Caco-2 (cell line): Measurements from ENCODE around the gene IQSEC1. TPM values are rescaled to one million over a fixed set of nuclear protein-coding genes. Genes with fewer than 3 reads are reported as not detected.

Source experiments
- BruUV-seq: library from RNA; stranded (reverse); fragments of 400-500 nt; replicated peaks from 2 replicates; lab custom pipeline; 2021; lab: Mats Ljungman, UMichigan
- CTCF ChIA-PET: fragments of 300-600 bp; sonication (Branson Sonifier 250); formaldehyde crosslinking; loops from one replicate; lab custom pipeline; 2022; ENCODE audit warnings: antibody characterized with exemption; lab: Charles Lee
- POLR2A ChIA-PET: fragments of 300-600 bp; sonication (Branson Sonifier 250); formaldehyde crosslinking; loops from one replicate; lab custom pipeline; 2022; ENCODE audit warnings: antibody characterized with exemption; lab: Charles Lee
- DNase-seq, 2 experiments: peaks; one replicate each; pipeline versions ENCODE4 v3.0.0 to v3.0.0-alpha.2; 2020 to 2022
- H3K27me3 ChIP-seq: replicated peaks from 2 replicates; pipeline ENCODE4 v1.6.0; 2011; ENCODE audit warnings: low read length; ENCODE audit not compliant: control insufficient read depth, insufficient read depth
- H3K36me3 ChIP-seq: 2 replicates; pipeline ENCODE4 v1.5.1; 2011; ENCODE audit warnings: low read length; ENCODE audit not compliant: control insufficient read depth, insufficient read depth
- H3K4me1 ChIP-seq: fragments of 250-450 bp; sonication (Bioruptor Pico); 2 replicates; pipeline ENCODE4 v1.5.1; 2020; ENCODE audit warnings: mild to moderate bottlenecking
- H3K4me3 ChIP-seq: 2 replicates; pipeline ENCODE4 v1.5.1; 2011; ENCODE audit warnings: low read depth, mild to moderate bottlenecking, control low read depth, low read length
- H3K9me3 ChIP-seq: fragments of 250-450 bp; sonication (Bioruptor Pico); 2 replicates; pipeline ENCODE4 v1.5.1; 2020; ENCODE audit warnings: mild to moderate bottlenecking, moderate library complexity
- H3K27ac Mint-ChIP-seq: one replicate; pipeline ENCODE4 v1.8.0; 2022; ENCODE audit warnings: mixed read lengths; ENCODE audit not compliant: unreplicated experiment
- H3K27me3 Mint-ChIP-seq: one replicate; pipeline ENCODE4 v1.8.0; 2022; ENCODE audit warnings: mixed read lengths; ENCODE audit not compliant: insufficient read depth, unreplicated experiment
- H3K36me3 Mint-ChIP-seq: one replicate; pipeline ENCODE4 v1.8.0; 2022; ENCODE audit warnings: mild to moderate bottlenecking, mixed read lengths; ENCODE audit not compliant: insufficient read depth, unreplicated experiment
- H3K4me1 Mint-ChIP-seq: one replicate; pipeline ENCODE4 v1.8.0; 2022; ENCODE audit warnings: low read depth, mixed read lengths; ENCODE audit not compliant: unreplicated experiment
- H3K4me3 Mint-ChIP-seq: one replicate; pipeline ENCODE4 v1.8.0; 2022; ENCODE audit warnings: mild to moderate bottlenecking, moderate library complexity, mixed read lengths; ENCODE audit not compliant: unreplicated experiment
- H3K9me3 Mint-ChIP-seq: one replicate; pipeline ENCODE4 v1.8.0; 2022; ENCODE audit warnings: mixed read lengths; ENCODE audit not compliant: unreplicated experiment
- intact Hi-C: fragments of 100-400 bp; cut with micrococcal nuclease; formaldehyde crosslinking; loops from one replicate; pipeline ENCODE4 v1.10.0; 2022; ENCODE audit not compliant: unreplicated experiment
- total RNA-seq: library from RNA; stranded (reverse); gene quantifications from 2 replicates; pipeline ENCODE4 v1.2.3, GENCODE V29; 2022
- TF ChIP-seq, protein P1 (sequence below), 2 experiments: fragments of 200-600 bp in 1 of 2; IDR thresholded peaks; 1 replicate in 1 of 2; 2 replicates in 1 of 2; pipeline versions ENCODE4 v1.5.1 to v1.8.0; 2011 to 2022; ENCODE audit warnings: antibody characterized with exemption in 1 of 2, control low read depth in 1 of 2, inconsistent platforms in 1 of 2, low read depth in 1 of 2, low read length in 1 of 2, mild to moderate bottlenecking in 1 of 2, moderate library complexity in 1 of 2; ENCODE audit not compliant: insufficient read depth in 1 of 2, severe bottlenecking in 1 of 2, unreplicated experiment in 1 of 2

Gene IQSEC1
- total RNA-seq, 1 experiment from 2014 or later, result 40.0 TPM

- DNase-seq, result no peak
- peaks cover 6% of the 10 kb centered on the region for H3K4me1 Mint-ChIP-seq
- Histone ChIP-seq H3K4me3 (no peak overlapping the region), H3K4me1 (peaks cover 8% of the 10 kb centered on the region; the same call in 1 of the 2 replicates), H3K36me3 (no peaks in the 10 kb centered on the region), H3K9me3 (no peaks in the 10 kb centered on the region), H3K27me3 (no peaks in the 10 kb centered on the region)
- TF ChIP-seq, protein P1, sequence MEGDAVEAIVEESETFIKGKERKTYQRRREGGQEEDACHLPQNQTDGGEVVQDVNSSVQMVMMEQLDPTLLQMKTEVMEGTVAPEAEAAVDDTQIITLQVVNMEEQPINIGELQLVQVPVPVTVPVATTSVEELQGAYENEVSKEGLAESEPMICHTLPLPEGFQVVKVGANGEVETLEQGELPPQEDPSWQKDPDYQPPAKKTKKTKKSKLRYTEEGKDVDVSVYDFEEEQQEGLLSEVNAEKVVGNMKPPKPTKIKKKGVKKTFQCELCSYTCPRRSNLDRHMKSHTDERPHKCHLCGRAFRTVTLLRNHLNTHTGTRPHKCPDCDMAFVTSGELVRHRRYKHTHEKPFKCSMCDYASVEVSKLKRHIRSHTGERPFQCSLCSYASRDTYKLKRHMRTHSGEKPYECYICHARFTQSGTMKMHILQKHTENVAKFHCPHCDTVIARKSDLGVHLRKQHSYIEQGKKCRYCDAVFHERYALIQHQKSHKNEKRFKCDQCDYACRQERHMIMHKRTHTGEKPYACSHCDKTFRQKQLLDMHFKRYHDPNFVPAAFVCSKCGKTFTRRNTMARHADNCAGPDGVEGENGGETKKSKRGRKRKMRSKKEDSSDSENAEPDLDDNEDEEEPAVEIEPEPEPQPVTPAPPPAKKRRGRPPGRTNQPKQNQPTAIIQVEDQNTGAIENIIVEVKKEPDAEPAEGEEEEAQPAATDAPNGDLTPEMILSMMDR (IDR thresholded peaks at IDR 0.05; ENCODE audit: insufficient read depth in 1 of 2, low read depth in 1 of 2, low read length in 1 of 2, severe bottlenecking in 1 of 2, unreplicated experiment in 1 of 2), result no peak
- no peaks in the 10 kb centered on the region for H3K27me3 Mint-ChIP-seq
- no peak overlapping the region for H3K27ac Mint-ChIP-seq
- H3K9me3 Mint-ChIP-seq, result no peaks in the 10 kb centered on the region
- H3K4me3 Mint-ChIP-seq, result no peak overlapping the region
- ChIA-PET CTCF (interaction anchor here (0.6 kb wide), 1 partner anchor 20 kb away, joined by 8 read pairs; no protein-coding TSS in a partner anchor), POLR2A (no interaction called here)
- no TSS peak for BruUV-seq
- H3K36me3 Mint-ChIP-seq, result no peaks in the 10 kb centered on the region
- intact Hi-C loops, result no loop called here
These were observed 86.2 kb downstream of the IQSEC1 start for GRCh38 chr3:12986986-12987385.

DNA sequence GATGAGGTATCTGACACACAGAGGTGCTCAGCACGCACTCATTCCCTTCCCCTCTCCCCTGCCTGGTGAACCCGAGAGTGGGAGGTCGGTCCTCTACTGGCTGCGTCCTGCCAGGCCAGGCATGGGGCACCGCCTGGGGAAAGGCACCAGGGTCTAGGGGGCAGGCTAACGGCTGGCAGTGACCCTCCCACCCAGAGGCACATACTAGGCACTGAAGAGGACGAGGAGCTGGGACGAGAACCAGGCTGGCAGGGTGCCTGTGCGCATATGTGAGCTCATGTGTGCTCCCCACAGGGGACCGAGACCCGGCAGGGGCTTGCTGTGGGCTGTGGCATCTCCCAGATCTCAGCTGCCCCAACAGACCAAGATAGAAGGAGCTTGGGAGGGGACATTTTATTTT, 86.7 kb downstream of the IQSEC1 start:
- Histone ChIP-seq H3K4me1 (peaks cover 8% of the 10 kb centered on the region; the same call in 1 of the 2 replicates), H3K9me3 (no peaks in the 10 kb centered on the region), H3K4me3 (no peak overlapping the region), H3K27me3 (no peaks in the 10 kb centered on the region), H3K36me3 (no peaks in the 10 kb centered on the region)
- TF ChIP-seq, protein P1 (IDR thresholded peaks at IDR 0.05; ENCODE audit: insufficient read depth in 1 of 2, low read depth in 1 of 2, low read length in 1 of 2, severe bottlenecking in 1 of 2, unreplicated experiment in 1 of 2), result no peak
- no TSS peak for BruUV-seq
- Mint-ChIP-seq H3K4me3 (no peak overlapping the region), H3K9me3 (no peaks in the 10 kb centered on the region), H3K4me1 (peaks cover 6% of the 10 kb centered on the region), H3K27me3 (no peaks in the 10 kb centered on the region), H3K36me3 (no peaks in the 10 kb centered on the region), H3K27ac (no peak overlapping the region)
- POLR2A ChIA-PET, result no interaction called here
- CTCF ChIA-PET, result no interaction called here
- intact Hi-C loops, result no loop called here
- no peak for DNase-seq

DNA sequence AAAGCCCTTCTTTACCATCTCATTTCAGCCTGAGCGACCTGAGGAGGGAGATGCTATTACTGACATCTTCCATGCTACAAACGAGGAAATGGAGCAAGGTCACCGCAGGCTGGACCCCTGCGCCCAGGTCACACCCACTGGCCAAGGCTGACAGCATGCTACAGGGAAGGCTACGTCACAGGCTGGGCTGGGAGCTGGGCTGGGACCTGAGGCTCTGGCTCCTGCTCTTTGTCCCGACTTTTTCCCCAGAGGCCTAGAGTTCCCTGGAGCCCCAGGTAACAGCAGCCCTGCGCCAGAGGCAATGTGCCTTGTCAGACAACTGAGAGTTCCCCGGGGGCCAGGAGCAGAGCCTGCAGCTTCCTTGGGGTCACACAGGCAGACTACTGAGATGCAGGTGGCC, 87.2 kb downstream of the IQSEC1 start:
- Histone ChIP-seq H3K4me3 (no peak overlapping the region), H3K36me3 (no peaks in the 10 kb centered on the region), H3K9me3 (no peaks in the 10 kb centered on the region), H3K27me3 (no peaks in the 10 kb centered on the region), H3K4me1 (peaks cover 8% of the 10 kb centered on the region; the same call in 1 of the 2 replicates)
- ChIA-PET CTCF (no interaction called here), POLR2A (no interaction called here)
- TF ChIP-seq, protein P1 (IDR thresholded peaks at IDR 0.05; ENCODE audit: insufficient read depth in 1 of 2, low read depth in 1 of 2, low read length in 1 of 2, severe bottlenecking in 1 of 2, unreplicated experiment in 1 of 2), result no peak
- Mint-ChIP-seq H3K4me3 (no peak overlapping the region), H3K27ac (no peak overlapping the region), H3K9me3 (no peaks in the 10 kb centered on the region), H3K36me3 (no peaks in the 10 kb centered on the region), H3K27me3 (no peaks in the 10 kb centered on the region), H3K4me1 (peaks cover 6% of the 10 kb centered on the region)
- BruUV-seq, result no TSS peak
- no peak for DNase-seq
- intact Hi-C loops, result no loop called here
